GM23248 (cell line): ENCODE data around the gene CDH13. TPM values are rescaled to one million over a fixed set of nuclear protein-coding genes. Genes with fewer than 3 reads are reported as not detected.

Experiments
- DNase-seq: peaks from one replicate; pipeline ENCODE4 v3.0.0-alpha.2; 2015
- H2AFZ ChIP-seq: fragments of 200-600 bp; sonication (generic); 2 replicates; pipeline ENCODE4 v1.6.1; 2016; ENCODE audit warnings: antibody characterized with exemption
- H3F3A ChIP-seq: fragments of 200-600 bp; sonication (generic); 2 replicates; pipeline ENCODE4 v1.6.1; 2016; ENCODE audit warnings: mild to moderate bottlenecking, antibody characterized with exemption, mixed run types; ENCODE audit not compliant: insufficient read depth
- H3K27ac ChIP-seq: fragments of 200-600 bp; sonication (generic); 2 replicates; pipeline ENCODE4 v1.5.1; 2016; ENCODE audit warnings: mild to moderate bottlenecking
- H3K27me3 ChIP-seq: fragments of 200-600 bp; sonication (generic); replicated peaks from 2 replicates; pipeline ENCODE4 v1.6.1; 2016; ENCODE audit warnings: mild to moderate bottlenecking; ENCODE audit not compliant: insufficient read depth
- H3K36me3 ChIP-seq: fragments of 200-600 bp; sonication (generic); 2 replicates; pipeline ENCODE4 v1.6.1; 2016; ENCODE audit warnings: low read depth, mild to moderate bottlenecking
- H3K4me1 ChIP-seq: fragments of 200-600 bp; sonication (generic); 2 replicates; pipeline ENCODE4 v1.6.1; 2016; ENCODE audit warnings: mild to moderate bottlenecking; ENCODE audit not compliant: insufficient read depth
- H3K4me2 ChIP-seq: fragments of 200-600 bp; sonication (generic); one replicate; pipeline ENCODE4 v1.6.1; 2016; ENCODE audit warnings: mild to moderate bottlenecking; ENCODE audit not compliant: unreplicated experiment
- H3K4me3 ChIP-seq: fragments of 200-600 bp; sonication (generic); 2 replicates; pipeline ENCODE4 v1.5.1; 2016; ENCODE audit warnings: mild to moderate bottlenecking
- H3K79me2 ChIP-seq: fragments of 200-600 bp; sonication (generic); 2 replicates; pipeline ENCODE4 v1.6.1; 2016; ENCODE audit warnings: mild to moderate bottlenecking; ENCODE audit not compliant: insufficient read depth
- H3K9ac ChIP-seq: fragments of 200-600 bp; sonication (generic); 2 replicates; pipeline ENCODE4 v1.6.1; 2016; ENCODE audit warnings: mild to moderate bottlenecking
- H3K9me2 ChIP-seq: fragments of 200-600 bp; sonication (generic); 2 replicates; pipeline ENCODE4 v1.6.1; 2016; ENCODE audit warnings: mixed run types, mild to moderate bottlenecking, moderate library complexity; ENCODE audit not compliant: insufficient read depth
- H3K9me3 ChIP-seq: fragments of 200-600 bp; sonication (generic); one replicate; pipeline ENCODE4 v1.6.1; 2017; ENCODE audit warnings: low read depth
- H4K20me1 ChIP-seq: fragments of 200-600 bp; sonication (generic); 2 replicates; pipeline ENCODE4 v1.6.0; 2016; ENCODE audit not compliant: insufficient read depth
- EZH2 ChIP-seq: fragments of 200-600 bp; sonication (generic); IDR thresholded peaks from 2 replicates; pipeline ENCODE4 v1.6.1; 2018; ENCODE audit warnings: antibody characterized with exemption, mild to moderate bottlenecking; ENCODE audit not compliant: insufficient read depth, poor library complexity, severe bottlenecking
- EZH2phosphoT487 ChIP-seq: fragments of 200-600 bp; sonication (generic); IDR thresholded peaks from 2 replicates; pipeline ENCODE4 v1.6.1; 2018; ENCODE audit warnings: antibody characterized with exemption, moderate library complexity, mild to moderate bottlenecking, low read depth; ENCODE audit not compliant: insufficient read depth
- WGBS, 2 experiments: methylation state at CpG; one replicate each; pipeline ENCODE4 v1.1.6; 2015 to 2017; ENCODE audit warnings: low lambda C conversion rate in 2 of 2, low coverage in 1 of 2; ENCODE audit errors: missing lambda C conversion rate in 2 of 2; 5-methylcytosine and 5-hydroxymethylcytosine counted together
- in situ Hi-C: fragments of 300-500 bp; cut with MboI; formaldehyde crosslinking; loops from 2 replicates; pipeline ENCODE4 v1.15.0; 2020
- polyA plus RNA-seq: library from polyadenylated mRNA; unstranded; fragments of >200 nt; fragmentation: Nextera tagmentation; extraction: Ambion mirVana; gene quantifications from 2 replicates; pipeline ENCODE4 v1.2.1, GENCODE V29; 2016
- total RNA-seq: library from RNA; depleted of rRNA; stranded (reverse); fragments of >200 nt; shearing (Covaris generic); gene quantifications from 2 replicates; pipeline ENCODE4 v1.2.3, GENCODE V29; 2014

The CDH13 gene
- total and polyA plus RNA-seq, 2 experiments from 2014 or later: 51.0 to 52.8 TPM

- Histone ChIP-seq H3K4me3 (no peak overlapping the region), H2AFZ (no peak overlapping the region), H3K4me2 (no peak overlapping the region), H3K27ac (no peak overlapping the region), H3K79me2 (no peaks in the 10 kb centered on the region; the same call in 1 of the 2 replicates), H3K9me2 (no peaks in the 10 kb centered on the region), H3K27me3 (no peaks in the 10 kb centered on the region), H3K9ac (no peak overlapping the region), H3K4me1 (peaks cover 5% of the 10 kb centered on the region; the same call in 1 of the 2 replicates), H3K9me3 (no peaks in the 10 kb centered on the region), H3K36me3 (no peaks in the 10 kb centered on the region), H3F3A (no peaks in the 10 kb centered on the region), H4K20me1 (no peaks in the 10 kb centered on the region)
- DNase-seq: peak; percentile 28
- no peak for TF ChIP-seq EZH2
- TF ChIP-seq EZH2phosphoT487: no peak
- WGBS, 2 experiments: 89 to 94% methylated on average over 8 of the region's 8 CpGs
- in situ Hi-C loops: no loop called here
These were observed 375.9 kb downstream of the CDH13 start for GRCh38 chr16:83002351-83003334.

DNA sequence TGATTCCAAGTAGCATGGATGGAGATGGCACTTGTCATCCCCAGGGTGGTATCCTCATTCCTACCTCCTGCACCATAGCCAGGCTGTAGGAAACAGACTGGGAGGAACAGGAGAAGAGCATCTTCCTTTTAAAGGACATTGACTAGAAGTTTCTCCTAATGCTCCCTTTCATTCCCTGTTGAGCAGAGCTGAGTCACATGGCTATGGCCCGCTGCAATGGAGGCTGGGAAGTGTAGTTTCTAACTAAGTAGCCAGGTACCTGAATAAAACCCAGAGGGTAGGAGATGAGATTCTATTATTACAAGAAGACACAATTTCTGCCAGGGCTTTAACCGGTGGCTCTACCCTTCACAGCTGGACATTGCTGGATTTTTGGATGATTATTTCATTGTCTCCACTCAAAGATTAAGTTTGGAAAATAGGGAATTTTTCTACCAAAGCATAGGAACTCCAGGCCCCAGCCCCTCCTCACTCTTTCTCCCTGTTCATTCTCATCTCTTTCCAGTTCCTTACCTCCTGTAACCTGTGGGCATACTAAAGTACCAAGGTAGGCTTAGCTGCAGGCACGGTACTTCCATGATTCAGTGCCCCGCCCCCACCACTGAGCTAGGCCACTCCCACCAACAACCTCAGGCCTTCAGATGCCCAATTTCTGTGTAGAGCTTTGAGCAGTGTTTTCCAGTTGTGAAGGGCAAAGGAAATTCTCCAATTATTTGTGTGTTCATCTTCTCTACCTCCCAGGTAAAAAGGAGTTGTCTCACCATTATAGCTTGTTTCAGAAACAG lies 378.3 kb downstream of the CDH13 start:
- Histone ChIP-seq H3K4me2 (no peak overlapping the region), H3K4me3 (no peak overlapping the region), H3K36me3 (no peaks in the 10 kb centered on the region), H3K9me2 (no peaks in the 10 kb centered on the region), H3F3A (no peaks in the 10 kb centered on the region), H3K27ac (no peak overlapping the region), H3K9ac (no peak overlapping the region), H4K20me1 (no peaks in the 10 kb centered on the region), H3K4me1 (peaks cover 5% of the 10 kb centered on the region; the same call in 1 of the 2 replicates), H2AFZ (no peak overlapping the region), H3K79me2 (no peaks in the 10 kb centered on the region), H3K9me3 (no peaks in the 10 kb centered on the region), H3K27me3 (no peaks in the 10 kb centered on the region)
- in situ Hi-C loops: no loop called here
- 65 to 67% methylated on average over 4 of the region's 4 CpGs for whole genome bisulfite sequencing, 2 experiments
- no peak for DNase-seq
- TF ChIP-seq EZH2 (no peak), EZH2phosphoT487 (no peak)

GRCh38 chr16:83005653-83006160 lies 378.9 kb downstream of the CDH13 start:
- H3K27ac ChIP-seq: no peak overlapping the region
- WGBS, 2 experiments: 63 to 87% methylated on average over 1 of the region's 1 CpG
- no peak overlapping the region for H3K4me3 ChIP-seq
- H4K20me1 ChIP-seq: no peaks in the 10 kb centered on the region
- no peak for DNase-seq
- H3K9me2 ChIP-seq: no peaks in the 10 kb centered on the region
- no peaks in the 10 kb centered on the region for H3K9me3 ChIP-seq
- no peaks in the 10 kb centered on the region for H3K27me3 ChIP-seq
- H3K4me1 ChIP-seq: peaks cover 5% of the 10 kb centered on the region; the same call in 1 of the 2 replicates
- no peaks in the 10 kb centered on the region for H3F3A ChIP-seq
- H3K36me3 ChIP-seq: no peaks in the 10 kb centered on the region
- H3K4me2 ChIP-seq: no peak overlapping the region
- H2AFZ ChIP-seq: no peak overlapping the region
- no peak overlapping the region for H3K9ac ChIP-seq
- no peak for TF ChIP-seq EZH2
- TF ChIP-seq EZH2phosphoT487: no peak
- H3K79me2 ChIP-seq: no peaks in the 10 kb centered on the region
- in situ Hi-C loops: no loop called here
